Germinal center (tissue), 1 donor: ENCODE measurements around the gene SLIT3.
"Not testable (repeated sequence)": the region's sequence is repeated elsewhere in the genome, so short reads cannot be mapped to it uniquely, and the experiment has no call there.

Source experiments
- DNase-seq: peaks from one replicate; pipeline ENCODE4 v3.0.0; 2012; ENCODE audit warnings: mixed read lengths, low spot score

SLIT3 gene

DNA sequence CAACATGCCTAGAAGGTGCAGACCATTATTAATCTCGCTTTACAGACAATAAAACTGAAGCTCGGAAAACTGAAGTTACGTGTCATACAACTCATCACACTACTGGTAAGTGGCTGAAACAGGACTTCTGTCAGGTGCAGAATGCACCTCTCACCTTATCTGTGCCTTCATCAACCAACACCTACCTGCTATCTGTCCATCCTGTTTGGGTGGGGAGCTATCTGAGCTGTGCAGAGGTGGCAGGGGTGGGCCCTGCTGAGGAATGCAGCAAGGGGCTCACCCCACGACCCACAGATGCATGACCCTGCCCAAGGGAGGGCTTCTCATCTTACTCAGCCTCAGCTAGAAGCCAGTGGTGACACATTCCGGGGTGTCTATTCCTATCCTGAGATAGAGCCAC is 81.6 kb downstream of the SLIT3 start:
- DNase-seq, result no peak

DNA sequence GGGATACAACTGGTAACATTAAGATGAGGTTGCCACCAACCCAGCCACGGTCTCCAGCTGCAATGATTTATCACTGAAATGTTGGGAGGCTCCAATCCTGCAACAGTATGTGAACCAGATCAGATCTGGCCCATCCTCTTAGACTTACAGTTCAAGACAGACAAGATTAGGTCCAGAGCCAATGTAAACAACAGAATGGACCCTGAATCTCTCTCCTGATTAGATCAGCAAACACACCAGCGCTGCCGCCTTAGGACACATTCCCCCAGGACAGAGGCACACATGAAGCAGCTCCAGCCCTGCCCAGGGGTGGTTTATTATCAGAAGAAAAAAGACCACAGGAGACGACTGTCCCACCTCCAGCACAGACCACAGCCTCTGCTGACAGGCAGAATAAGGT is 82.1 kb downstream of the SLIT3 start:
- no peak for DNase-seq

DNA sequence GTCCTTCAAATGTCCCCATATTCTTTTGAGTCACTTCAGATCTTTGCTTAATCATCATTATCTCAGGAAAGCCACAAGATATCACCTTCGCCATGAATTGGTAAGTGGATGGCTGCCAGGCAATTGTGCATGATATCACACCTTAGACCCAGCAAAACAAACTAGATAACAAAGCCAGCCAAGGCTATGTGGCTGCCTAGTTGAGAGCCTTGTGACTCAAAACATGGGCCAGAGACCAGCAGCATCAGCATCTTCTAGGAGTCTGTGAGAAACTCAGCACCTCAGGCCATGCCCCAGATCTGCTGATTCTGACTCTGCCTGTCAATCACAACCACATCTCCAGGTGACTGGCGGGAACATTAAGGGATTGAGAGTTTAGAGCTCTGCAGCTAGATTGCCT is 82.8 kb downstream of the SLIT3 start:
- DNase-seq, result no peak

DNA sequence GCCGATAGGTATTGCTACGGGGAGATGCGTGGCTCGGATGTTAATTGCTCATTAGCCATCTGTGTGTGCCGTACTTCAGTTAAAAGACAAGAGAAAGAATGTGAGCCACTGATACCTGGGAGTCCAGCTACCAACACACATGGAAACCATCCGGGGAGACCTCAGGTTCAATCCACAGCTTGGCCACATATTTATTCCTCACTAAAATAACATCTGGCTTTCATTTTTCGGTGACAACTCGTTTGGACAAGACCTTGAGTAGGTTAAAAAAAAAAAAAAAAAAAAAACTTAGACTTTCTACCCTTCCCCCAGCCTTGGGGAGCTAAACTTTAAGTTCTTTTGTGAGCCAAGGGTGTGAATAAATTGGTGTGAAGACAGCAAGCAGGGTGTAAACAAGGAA is 84.1 kb downstream of the SLIT3 start:
- DNase-seq, result no peak

DNA sequence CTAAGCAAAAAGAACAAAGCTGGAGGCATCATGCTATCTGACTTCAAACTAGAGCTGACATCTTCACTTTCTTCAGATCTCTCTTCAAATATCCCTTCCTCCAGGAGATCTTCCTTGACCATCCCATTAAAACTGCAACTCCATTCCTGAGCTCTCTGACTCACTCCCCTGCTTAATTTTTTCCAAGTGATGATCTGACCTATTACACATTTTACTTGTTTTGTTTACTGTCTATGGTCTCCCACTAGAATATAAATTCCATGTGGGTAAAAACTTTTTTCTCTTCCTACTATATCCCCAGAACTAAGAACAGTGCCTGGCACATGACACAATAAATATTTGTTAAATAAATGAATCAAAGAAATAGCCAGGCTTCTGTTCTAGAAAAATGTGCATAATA is 87.5 kb downstream of the SLIT3 start:
- no peak for DNase-seq

DNA sequence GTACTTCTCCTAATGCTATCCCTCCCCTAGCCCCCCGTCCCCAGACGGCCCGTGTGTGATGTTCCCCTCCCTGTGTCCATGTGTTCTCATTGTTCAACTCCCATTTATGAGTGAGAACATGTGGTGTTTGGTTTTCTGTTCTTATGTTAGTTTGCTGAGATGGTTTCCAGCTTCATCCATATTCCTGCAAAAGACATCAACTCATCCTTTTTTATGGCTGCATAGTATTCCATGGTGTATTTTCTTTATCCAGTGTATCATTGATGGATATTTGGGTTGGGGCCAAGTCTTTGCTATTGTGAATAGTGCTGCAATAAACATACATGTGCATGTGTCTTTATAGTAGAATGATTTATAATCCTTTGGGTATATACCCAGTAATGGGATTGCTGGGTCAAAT is 89.2 kb downstream of the SLIT3 start:
- DNase-seq, result not testable (repeated sequence)

DNA sequence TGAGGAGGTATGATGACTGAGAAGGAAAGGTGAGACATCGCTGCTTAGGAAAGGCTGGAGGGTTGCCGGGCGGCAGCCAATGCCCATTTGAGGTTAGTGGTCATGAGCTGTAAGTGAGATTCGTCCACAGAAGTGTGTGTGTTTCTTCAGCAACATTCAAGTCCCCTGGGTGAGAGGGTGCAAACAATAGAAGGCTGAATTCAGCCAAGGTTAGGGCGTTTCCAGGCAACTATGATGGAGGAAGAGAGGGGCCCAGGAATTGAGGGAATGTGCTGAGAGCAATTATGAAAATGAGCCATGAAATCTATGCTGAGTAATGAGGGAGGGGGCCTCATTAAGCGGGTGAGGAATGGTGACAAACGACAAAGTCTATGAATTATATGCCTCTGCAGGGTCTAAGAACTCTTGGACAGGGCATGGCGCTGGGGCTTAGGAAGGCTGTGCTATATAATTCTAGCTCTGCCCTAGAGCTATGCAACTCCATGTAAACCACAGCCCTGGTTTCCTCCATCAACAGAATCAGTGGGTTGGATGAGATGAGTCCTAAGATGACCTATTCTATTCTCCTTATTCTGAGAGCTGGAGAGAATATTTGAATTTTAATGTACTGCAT is 96.0 kb downstream of the SLIT3 start:
- DNase-seq, result no peak

DNA sequence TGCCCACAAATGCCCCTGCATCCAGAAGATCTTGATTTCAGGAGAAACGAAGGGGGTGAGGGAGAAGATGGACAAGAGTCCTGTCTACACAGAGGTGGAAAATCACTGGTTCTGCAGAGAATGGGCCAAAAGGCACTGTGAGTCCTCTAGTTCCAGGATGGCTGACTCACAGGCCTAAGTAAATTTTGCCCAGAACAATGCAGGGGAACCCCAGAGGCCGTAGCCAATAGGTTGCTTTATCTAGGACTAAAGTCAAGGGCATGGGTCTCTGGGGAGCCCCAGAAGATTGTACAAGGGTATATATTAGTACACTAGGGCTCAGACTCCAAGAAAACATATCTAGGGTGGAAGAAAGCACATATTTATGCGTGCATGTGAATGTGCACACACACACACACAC is 98.0 kb downstream of the SLIT3 start:
- no peak for DNase-seq

DNA sequence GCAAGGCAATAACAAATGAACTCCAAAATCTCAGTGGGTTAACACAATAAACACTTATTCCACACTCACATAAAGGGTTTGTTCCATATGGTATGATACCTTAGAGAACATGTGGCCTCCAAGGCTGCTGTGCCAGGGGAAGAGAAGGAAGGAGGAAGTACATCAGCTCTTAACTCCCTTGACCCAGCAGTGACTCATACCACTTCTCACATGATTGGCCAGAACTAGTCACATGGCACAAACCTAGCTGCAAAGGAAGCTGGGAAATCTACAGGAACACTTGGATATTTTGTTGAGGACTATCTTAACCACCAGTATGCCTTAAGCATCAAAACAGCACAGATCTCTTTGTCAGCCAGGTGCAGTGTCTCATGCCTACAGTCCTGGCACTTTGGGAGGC is 99.3 kb downstream of the SLIT3 start:
- DNase-seq, result no peak

DNA sequence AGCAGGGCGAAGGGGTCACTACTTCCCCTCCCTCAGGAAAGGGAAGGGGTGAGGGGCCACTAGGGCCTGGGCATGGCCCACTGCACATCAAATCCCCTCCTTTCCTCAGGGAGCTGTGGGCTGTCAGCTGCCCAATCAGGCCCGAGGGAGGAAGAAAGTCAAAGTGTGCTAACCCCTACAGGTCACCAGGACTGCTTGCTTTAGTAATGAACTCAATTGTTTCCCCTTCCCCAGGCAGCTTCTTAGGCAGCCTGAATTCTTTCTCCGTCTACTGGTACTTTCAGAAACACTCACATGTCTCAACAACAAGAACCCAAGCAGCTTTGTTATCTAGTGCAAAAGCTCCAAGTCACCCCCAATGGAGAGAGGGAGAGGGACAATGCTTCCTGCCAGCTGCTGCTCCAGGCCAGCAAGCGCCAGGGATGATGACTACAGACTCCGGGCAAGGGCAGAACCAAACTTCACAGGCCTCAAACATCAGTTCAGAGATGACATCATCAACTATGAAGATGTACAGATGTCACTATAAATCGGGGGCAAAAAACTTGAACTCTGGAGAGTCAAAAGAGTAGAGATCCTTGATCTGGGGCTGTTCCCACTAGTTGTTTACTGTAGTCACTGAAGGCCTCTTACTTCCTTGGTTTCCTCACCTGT is 100.7 kb downstream of the SLIT3 start:
- DNase-seq, result no peak

DNA sequence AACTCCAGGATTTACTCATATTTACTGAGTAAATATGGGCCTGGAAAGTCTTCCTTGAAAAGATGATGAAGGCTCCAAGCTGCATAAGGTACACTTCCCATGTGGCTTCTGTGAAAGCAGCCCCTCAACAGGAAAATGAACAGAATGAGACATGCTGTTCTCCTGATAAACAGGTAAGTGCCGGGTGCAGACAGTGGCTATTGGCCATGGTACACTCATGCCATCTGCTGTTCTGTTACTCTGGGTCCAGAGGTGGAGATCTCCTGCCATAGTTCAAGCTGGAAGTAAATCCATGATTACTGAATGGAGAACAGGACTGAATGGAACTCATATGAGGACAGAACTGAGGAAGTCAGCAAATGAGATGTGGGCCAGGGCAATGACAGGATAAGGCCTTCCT is 103.6 kb downstream of the SLIT3 start:
- no peak for DNase-seq

DNA sequence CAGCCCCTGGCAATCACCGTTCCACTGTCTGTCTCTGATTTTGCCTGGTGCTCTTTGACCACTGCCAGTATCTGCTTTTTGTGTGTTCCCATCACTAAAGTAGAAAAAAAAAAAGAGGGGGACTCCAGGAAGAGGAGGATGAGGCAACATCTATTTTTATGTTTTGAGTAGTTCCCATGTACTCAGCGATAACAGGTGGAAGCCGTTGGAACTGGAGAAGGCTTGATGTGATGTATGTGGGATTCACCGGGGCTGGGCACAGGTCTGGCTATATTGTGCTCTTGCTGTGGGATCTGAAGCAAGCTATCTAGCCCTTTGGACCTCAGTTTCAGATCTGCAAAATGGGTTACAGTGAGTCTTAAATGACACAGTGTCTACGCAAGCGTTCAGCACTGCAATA is 104.9 kb downstream of the SLIT3 start:
- DNase-seq, result no peak

DNA sequence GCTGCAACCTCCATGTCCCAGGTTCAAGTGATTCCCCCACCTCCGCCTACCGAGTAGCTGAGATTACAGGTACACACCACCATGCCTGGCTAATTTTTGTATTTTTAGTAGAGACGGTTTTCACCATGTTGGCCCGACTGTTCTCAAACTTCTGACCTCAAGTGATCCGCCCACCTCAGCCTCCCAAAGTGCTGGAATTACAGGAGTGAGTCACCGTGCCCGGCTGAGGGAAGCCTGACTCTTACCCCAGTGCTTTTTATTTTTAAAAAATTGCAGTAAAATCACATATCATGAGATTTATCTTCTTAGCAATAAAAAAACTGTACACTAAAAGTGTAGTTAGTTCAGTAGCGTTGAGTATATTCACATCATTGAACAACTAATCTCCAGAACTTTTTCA is 105.3 kb downstream of the SLIT3 start:
- DNase-seq, result no peak

DNA sequence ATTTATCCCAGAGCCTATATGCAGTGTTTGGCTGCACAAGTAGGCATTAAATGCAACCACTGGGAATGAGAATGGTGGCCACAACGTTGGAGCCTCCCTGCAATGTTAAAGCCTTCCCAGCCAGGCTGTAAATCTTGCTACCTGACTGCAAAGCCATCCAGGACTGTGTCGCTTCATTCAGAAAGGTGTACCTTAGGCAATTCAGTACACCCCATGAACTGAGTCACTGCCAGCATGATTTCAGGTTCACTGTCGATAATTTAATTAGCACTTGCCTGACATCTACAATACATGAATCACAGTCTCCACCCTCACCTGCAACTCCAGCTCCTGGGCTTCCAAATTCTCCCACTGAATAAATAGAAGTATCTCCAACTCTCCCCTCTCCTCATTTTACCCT is 108.4 kb downstream of the SLIT3 start:
- DNase-seq, result no peak

DNA sequence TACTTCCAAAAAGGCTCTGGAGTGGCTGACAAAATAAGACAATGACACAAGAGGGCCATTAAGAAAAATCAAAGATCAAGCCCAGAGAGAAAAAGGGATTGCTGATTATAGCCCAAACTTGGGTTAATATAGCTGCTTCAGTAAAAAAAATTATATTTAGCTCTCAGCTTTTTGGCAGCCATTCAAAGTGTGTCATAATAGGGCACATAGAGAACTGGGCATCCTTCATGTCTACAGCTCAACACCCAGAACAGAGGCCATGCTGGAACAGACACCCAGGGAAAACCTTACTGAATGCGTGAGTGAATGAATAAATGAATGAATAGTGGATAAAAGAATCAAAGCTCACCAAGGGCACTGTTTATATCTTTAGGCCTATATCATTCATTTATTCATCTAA is 110.1 kb downstream of the SLIT3 start:
- DNase-seq, result no peak

DNA sequence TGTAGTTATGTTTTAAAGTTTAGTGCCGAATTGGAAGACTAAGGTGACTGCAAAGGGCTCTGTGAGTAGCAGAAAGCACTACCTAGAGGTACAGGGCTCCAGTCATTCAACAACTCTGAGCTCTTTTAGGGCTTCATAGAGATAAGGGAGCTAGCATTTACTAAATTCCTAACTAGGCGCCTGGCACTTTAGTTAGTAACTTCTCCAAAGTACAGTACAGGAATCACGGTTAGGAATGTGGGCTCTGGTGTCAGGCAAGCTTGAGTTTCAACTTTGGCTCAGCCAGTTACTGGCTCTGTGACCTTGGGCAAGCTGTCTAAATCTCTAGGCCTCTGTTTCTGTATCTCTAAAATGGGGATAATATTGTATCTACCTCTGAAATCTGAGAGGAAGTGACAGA is 115.3 kb downstream of the SLIT3 start:
- DNase-seq, result no peak

DNA sequence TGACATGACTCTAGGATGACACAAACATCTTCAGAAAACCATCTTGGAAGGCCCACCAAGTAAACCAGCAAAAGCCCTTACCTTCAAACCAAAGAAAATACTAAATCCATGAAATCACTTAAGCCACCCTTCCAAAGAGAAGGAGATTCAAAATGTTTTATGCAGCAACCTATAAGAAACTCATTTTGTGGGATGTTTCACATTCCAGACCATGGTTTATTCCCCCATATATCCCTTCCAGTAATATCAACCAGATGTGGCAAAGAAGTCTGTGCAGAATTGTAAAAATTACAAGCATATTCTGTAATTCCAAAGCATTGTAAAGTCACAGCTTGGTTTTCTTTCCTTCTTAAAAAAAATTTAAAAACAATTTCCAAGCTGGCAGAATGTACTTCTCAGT is 117.4 kb downstream of the SLIT3 start:
- DNase-seq, result no peak

DNA sequence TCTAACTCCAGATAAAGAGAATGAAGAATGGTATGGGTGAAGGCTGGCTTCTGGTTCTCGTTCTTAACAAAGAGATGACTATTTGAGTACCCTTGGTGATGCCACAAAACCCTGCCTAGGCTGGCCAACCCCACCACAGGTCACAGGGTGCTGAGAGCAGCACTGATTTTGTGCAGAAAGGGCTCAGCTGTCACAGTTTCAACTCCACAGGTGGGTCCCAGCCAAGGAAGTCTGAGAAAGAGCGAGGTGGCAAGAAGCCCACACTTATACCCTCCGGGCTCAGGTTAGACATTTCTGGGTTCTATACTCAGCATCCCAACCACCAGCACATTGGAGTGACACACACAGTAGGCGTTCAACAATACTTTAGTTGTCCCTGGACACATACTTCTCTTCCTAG is 118.1 kb downstream of the SLIT3 start:
- no peak for DNase-seq

DNA sequence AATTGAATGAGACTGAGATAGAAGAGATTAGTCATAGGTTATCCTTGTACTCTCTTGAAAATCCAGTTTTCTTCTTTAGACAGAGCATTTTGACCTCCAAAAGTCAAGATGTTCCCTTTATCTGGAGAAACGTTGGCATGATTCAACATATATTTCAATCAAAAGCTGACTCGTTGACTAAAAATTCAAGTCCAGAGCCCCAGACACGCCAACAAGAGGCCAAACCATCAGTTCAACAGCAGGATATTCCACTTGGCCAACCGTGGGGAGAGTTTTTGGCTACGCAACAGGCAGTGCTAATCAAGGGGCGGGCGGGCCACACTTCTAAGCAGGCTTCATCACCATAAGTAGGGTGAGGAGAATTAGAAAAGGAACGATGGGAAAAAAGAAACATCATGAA is 119.1 kb downstream of the SLIT3 start:
- no peak for DNase-seq

DNA sequence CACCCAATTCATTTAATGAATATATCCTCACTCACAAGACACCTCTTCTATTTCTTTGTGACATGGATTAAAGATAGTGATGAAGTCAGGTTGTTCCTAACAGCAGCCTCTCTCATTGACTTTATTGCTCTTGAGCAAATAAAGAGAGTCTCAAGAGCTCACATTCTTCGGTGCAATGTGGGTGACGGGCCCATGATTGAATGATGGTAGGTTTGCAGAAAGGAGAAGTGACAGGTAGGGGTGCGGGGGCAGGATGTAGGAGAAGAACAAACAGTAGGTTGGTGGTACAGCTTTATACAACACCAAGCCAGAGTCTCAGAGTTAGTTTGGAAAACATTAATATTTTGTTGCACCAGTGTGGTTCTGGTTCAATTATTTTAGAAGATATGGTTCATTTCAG is 122.2 kb downstream of the SLIT3 start:
- no peak for DNase-seq

DNA sequence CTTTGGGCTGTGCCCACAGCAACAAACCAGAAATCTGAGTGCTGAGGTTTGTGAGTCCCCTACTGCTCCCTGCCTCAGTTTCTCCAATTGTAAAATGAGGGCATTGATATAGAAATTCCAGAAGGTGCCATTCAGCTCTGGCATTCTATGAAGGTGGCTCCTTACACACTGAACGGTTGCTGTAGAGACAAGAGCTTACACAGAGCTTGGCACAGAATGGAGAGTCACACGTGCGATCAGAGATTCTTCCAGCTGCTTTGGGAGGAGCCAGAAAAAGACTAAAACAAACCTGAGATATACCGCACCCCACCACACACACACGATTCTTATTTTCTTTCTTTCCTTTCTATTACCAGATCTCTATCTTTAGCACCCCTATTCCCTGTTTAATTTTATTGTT is 122.7 kb downstream of the SLIT3 start:
- no peak for DNase-seq

DNA sequence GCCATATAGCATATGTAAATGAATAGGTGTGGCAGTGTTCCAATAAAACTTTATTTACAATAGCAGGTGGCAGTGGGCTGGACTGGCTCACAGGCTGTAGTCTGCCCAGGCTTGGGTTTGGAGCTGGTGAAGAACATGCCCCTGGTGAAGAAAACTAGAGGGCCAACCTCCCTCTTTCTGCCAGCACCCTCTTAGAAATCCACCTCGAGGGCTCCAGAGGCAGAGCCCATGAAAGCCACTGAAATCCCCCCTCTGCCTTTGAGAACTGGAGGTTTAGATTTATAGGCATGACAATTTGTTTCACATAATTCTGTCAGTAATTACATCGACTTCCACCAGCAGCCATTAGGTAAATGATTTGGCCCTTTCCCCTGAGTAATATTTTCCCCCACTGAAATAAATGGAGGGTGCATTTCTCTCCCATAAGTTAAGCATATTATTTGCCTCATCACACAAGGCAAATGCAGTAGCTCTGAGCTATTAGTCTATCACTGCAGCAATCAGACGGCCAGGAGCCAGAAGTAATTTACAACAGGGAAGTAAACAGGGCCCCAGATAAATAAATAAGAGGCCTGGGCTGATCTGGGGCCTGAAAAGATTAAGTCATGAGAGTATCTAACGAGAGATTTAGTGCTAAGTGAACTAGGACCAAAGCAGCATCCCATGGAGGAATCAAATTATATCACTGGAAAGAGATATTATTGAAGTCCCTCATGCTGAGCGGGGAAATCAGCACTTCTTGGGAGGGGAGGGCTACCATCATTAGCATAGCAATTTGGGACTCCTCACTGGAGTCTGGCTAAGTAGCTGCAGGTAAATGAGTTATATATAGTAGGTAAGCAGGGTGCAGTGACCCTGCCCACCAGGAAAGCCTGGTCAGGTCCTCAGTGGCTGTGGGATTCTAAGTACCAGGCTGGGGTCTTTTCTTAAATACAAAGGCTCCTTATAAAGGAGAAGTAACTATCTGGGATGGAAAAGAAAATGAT is 123.9 kb downstream of the SLIT3 start:
- DNase-seq, result no peak

DNA sequence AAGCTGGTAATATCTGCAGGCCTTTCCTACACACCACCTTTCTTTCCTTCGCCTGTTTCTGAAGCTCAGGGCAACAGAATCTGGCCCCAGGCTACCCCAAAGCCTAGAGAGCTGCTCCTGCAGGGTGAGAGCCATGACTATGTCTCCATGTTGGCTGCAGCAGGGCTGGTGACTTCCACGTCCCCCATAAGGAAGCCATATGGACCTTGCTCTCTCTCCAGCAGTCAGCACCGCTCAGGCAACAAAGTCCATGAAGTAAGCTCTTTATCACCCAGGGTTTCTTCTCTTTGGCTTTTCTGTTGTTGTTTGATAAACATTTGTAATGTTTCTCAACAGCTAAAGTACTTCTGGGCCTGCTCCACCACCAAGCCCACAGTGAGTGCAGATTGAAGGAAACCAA is 125.2 kb downstream of the SLIT3 start:
- DNase-seq, result no peak
